Heart right ventricle (tissue), 16 donors: Measurements from ENCODE around the gene OAF. TPM values are rescaled to one million over a fixed set of nuclear protein-coding genes. Genes with fewer than 3 reads are reported as not detected.

Experiments used
- ATAC-seq, 8 donors: fragments of 200-7000 bp; cut with Tn5 transposase; one replicate each; pipeline ENCODE4 v1.9.1; 2020; ENCODE audit warnings: mild to moderate bottlenecking in 8 of 8, moderate library complexity in 8 of 8, moderate number of reproducible peaks in 1 of 8
- DNase-seq, 2 donors: peaks; one replicate each; pipeline ENCODE4 v3.0.0-alpha.2; 2020
- H3K27ac ChIP-seq, 10 donors: fragments of 200-600 bp; sonication (generic) in 2 of 10; one replicate each; pipeline versions ENCODE4 v1.5.0 to v1.8.0; 2020 to 2022; ENCODE audit warnings: mild to moderate bottlenecking in 3 of 10
- H3K27me3 ChIP-seq, 7 donors: fragments of 200-600 bp; one replicate each; pipeline ENCODE4 v1.8.0; 2021 to 2022; ENCODE audit warnings: mild to moderate bottlenecking in 2 of 7
- H3K36me3 ChIP-seq, 9 donors: fragments of 200-600 bp; sonication (generic) in 1 of 9; one replicate each; pipeline versions ENCODE4 v1.5.0 to v1.8.0; 2020 to 2022; ENCODE audit warnings: mild to moderate bottlenecking in 2 of 9
- H3K4me1 ChIP-seq, 9 donors: fragments of 200-600 bp; sonication (generic) in 1 of 9; one replicate each; pipeline versions ENCODE4 v1.5.0 to v1.8.0; 2020 to 2022; ENCODE audit warnings: mild to moderate bottlenecking in 4 of 9
- H3K4me3 ChIP-seq, 10 donors: fragments of 200-600 bp; sonication (generic) in 2 of 10; one replicate each; pipeline versions ENCODE4 v1.5.0 to v1.8.0; 2020 to 2022; ENCODE audit warnings: mild to moderate bottlenecking in 7 of 10, moderate library complexity in 2 of 10
- H3K9me3 ChIP-seq, 11 donors: fragments of 200-600 bp in 10 of 11; sonication (generic) in 2 of 11; one replicate each; pipeline versions ENCODE4 v1.5.0 to v1.8.0; 2013 to 2022; ENCODE audit warnings: mild to moderate bottlenecking in 2 of 11, control low read depth in 1 of 11, moderate library complexity in 1 of 11
- WGBS, 2 donors: extraction: QIAGEN DNeasy Blood & Tissue Kit; methylation state at CpG; one replicate each; pipeline ENCODE4 v1.1.7; 2013; ENCODE audit warnings: inconsistent platforms in 1 of 2; 5-methylcytosine and 5-hydroxymethylcytosine counted together
- intact Hi-C, 10 donors: fragments of 100-400 bp; cut with DNase I; formaldehyde crosslinking; loops; one replicate each; pipeline versions ENCODE4 v1.11.1 to v1.14.2; 2022
- polyA plus RNA-seq, 2 donors: library from polyadenylated mRNA; stranded (reverse); fragments of 200-250 nt; gene quantifications; one replicate each; pipeline ENCODE4 v1.2.3, GENCODE V29; 2013
- total RNA-seq, 10 donors: library from RNA; stranded (reverse); fragmentation: NEBNext Ultra II Directional in 3 of 10; extraction: Animal tissue kit (Norgen Biotek cat#: 25700) in 3 of 10; gene quantifications; one replicate each; pipeline versions ENCODE4 v1.2.1 to v1.2.4, GENCODE V29; 2021 to 2023
- TF ChIP-seq, protein P1 (sequence below), 9 donors: fragments of 200-600 bp; sonication (generic) in 2 of 9; IDR thresholded peaks; one replicate each; pipeline versions ENCODE4 v1.5.0 to v1.8.0; 2021 to 2022; ENCODE audit warnings: antibody characterized with exemption in 9 of 9, mild to moderate bottlenecking in 5 of 9, moderate library complexity in 1 of 9
- donor health status: Arrhythmogenic right ventricular cardiomyopathy.
- donor health status: ischemic (EF 13 %, LVEDD 7.1; RV severe dilation, severe dysfunction).
- donor health status: healthy with polysubstance abuse.
- donor health status: DM: no; HTN: yes; CAD: no.
- donor health status: DM: no; HTN: no; CAD: no.
- donor health status: ischemic (EF 25% LVEDD 6.9; RV normal size, moderate dysfunction).
- donor health status: ischemic (EF 25% LVEDD 5.7; RV mildly dilated, moderate dysfunction).
- donor health status: healthy.
- donor health status: DM: yes; HTN: yes; CAD: no.
- donor health status: Ischemic cardiomyopathy.
- donor health status: ischemic (EF 35%, LVEDD 5.7; RV mildly dilated, moderate dysfunction).
- donor health status: nonischemic (EF 11% LVEDD 7.7; RV severe dilation, severe dysfunction).
- donor health status: DM: yes; HTN: yes; CAD: no.
- donor health status: PGD.
- donor health status: ischemic (EF 29% LVEDD 5.4; RV normal size, mild dysfunction).
- donor health status: nonischemic (EF 23%, LVEDD 6.1; RV moderate dilation, normal function).

The OAF gene
- total and polyA plus RNA-seq, 12 donors, result 8.4 to 41.6 (median 15.3) TPM

DNA sequence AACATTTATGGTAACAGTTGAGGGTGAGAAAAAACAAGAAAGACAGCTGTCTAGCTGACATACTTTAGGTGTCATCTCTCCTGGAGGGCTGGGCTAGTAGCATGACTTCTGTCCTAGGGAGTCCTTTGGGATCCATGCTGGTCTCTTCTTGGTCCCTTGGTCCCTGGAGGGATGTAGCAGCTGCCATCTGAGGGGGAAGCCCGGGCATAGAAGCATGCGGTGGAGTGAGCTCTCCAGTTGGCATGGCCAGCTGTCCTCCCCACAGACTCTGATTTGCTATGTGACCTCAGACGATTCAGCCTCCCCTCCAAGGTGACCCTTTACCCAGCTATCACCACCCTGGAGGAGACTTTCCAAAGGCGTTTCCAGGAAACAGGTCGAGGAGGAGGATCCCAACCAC is 57.9 kb downstream of the OAF start:
- no peak for DNase-seq
- ATAC-seq, result no peak
- WGBS, 2 donors, result 69 to 73% methylated on average over 5 of the region's 5 CpGs
- no peaks in the 10 kb centered on the region for H3K36me3 ChIP-seq
- intact Hi-C loops, result no loop called here
- peaks cover 0 to 52% (median 35%) of the 10 kb centered on the region in 7 donors for H3K27me3 ChIP-seq
- TF ChIP-seq, protein P1, sequence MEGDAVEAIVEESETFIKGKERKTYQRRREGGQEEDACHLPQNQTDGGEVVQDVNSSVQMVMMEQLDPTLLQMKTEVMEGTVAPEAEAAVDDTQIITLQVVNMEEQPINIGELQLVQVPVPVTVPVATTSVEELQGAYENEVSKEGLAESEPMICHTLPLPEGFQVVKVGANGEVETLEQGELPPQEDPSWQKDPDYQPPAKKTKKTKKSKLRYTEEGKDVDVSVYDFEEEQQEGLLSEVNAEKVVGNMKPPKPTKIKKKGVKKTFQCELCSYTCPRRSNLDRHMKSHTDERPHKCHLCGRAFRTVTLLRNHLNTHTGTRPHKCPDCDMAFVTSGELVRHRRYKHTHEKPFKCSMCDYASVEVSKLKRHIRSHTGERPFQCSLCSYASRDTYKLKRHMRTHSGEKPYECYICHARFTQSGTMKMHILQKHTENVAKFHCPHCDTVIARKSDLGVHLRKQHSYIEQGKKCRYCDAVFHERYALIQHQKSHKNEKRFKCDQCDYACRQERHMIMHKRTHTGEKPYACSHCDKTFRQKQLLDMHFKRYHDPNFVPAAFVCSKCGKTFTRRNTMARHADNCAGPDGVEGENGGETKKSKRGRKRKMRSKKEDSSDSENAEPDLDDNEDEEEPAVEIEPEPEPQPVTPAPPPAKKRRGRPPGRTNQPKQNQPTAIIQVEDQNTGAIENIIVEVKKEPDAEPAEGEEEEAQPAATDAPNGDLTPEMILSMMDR (IDR thresholded peaks at IDR 0.05), result no peak
- no peaks in the 10 kb centered on the region for H3K9me3 ChIP-seq
- H3K27ac ChIP-seq, result no peak overlapping the region
- no peak overlapping the region for H3K4me3 ChIP-seq
- no peaks in the 10 kb centered on the region for H3K4me1 ChIP-seq

DNA sequence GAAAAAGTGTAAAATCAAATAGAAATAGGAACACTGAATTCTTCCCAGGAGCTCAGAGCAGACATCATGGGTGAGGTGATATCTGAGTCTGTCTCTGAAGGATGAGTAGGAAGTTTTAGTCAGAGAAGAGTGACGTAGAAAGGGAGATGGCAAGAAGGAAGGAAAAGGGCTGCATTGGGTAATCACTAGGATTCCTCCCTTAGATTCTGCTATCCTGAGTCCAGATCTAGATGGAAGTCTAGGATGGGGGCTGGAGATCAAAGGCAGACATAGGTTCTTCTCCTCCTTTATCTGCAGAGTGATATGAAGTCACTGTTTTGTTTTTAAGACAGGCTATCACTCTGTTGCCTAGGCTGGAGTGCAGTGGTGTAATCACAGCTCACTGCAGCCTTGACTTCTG is 59.6 kb downstream of the OAF start:
- Histone ChIP-seq H3K4me3 (no peak overlapping the region), H3K27me3 (peaks cover 0 to 58% (median 33%) of the 10 kb centered on the region in 7 donors), H3K27ac (no peak overlapping the region), H3K9me3 (no peaks in the 10 kb centered on the region), H3K4me1 (no peaks in the 10 kb centered on the region), H3K36me3 (no peaks in the 10 kb centered on the region)
- DNase-seq, result no peak
- intact Hi-C loops, result no loop called here
- TF ChIP-seq, protein P1 (IDR thresholded peaks at IDR 0.05), result no peak
- 56 to 73% methylated on average over 1 of the region's 1 CpG for WGBS, 2 donors
- no peak for ATAC-seq

- ATAC-seq (no peak), DNase-seq (no peak)
- Histone ChIP-seq H3K4me1 (no peaks in the 10 kb centered on the region), H3K36me3 (no peaks in the 10 kb centered on the region), H3K27me3 (peaks cover 0 to 46% (median 26%) of the 10 kb centered on the region in 7 donors), H3K9me3 (no peaks in the 10 kb centered on the region), H3K27ac (no peak overlapping the region), H3K4me3 (no peak overlapping the region)
- intact Hi-C loops, result no loop called here
- TF ChIP-seq, protein P1 (IDR thresholded peaks at IDR 0.05), result no peak
- 81 to 88% methylated on average over 5 of the region's 5 CpGs for WGBS, 2 donors
Measured at GRCh38 chr11:120271672-120272071, 60.8 kb downstream of the OAF start.

- no peaks in the 10 kb centered on the region for H3K9me3 ChIP-seq
- DNase-seq (no peak), ATAC-seq (peak in 1 of 8 donors; percentile 57)
- H3K27me3 ChIP-seq, result peaks cover 0 to 39% (median 20%) of the 10 kb centered on the region in 7 donors
- no peak overlapping the region for H3K27ac ChIP-seq
- no peak overlapping the region for H3K4me3 ChIP-seq
- intact Hi-C loops, result no loop called here
- 85 to 88% methylated on average over 2 of the region's 2 CpGs for WGBS, 2 donors
- H3K4me1 ChIP-seq, result no peaks in the 10 kb centered on the region
- TF ChIP-seq, protein P1 (IDR thresholded peaks at IDR 0.05), result no peak
- no peaks in the 10 kb centered on the region for H3K36me3 ChIP-seq
Measured at GRCh38 chr11:120272303-120272702, 61.5 kb downstream of the OAF start.
